IPS DF 6.9 (cell line): ENCODE measurements around the gene CDK17.

Source experiments
- DNase-seq: peaks from one replicate; pipeline ENCODE4 v3.0.0-alpha.2; 2013; ENCODE audit warnings: low read depth, low spot score
- H3K27ac ChIP-seq: one replicate; pipeline ENCODE4 v1.5.1; 2013; ENCODE audit warnings: low read length, control low read depth
- H3K27me3 ChIP-seq: 2 replicates; pipeline ENCODE4 v1.6.1; 2013; ENCODE audit warnings: mild to moderate bottlenecking, low read length; ENCODE audit not compliant: control insufficient read depth, insufficient read depth
- H3K36me3 ChIP-seq: 2 replicates; pipeline ENCODE4 v1.6.1; 2013; ENCODE audit warnings: low read length; ENCODE audit not compliant: control insufficient read depth, insufficient read depth
- H3K4me1 ChIP-seq: 2 replicates; pipeline ENCODE4 v1.6.1; 2013; ENCODE audit warnings: low read length; ENCODE audit not compliant: control insufficient read depth, insufficient read depth
- H3K4me3 ChIP-seq: 2 replicates; pipeline ENCODE4 v1.5.1; 2013; ENCODE audit warnings: mild to moderate bottlenecking, low read length
- H3K9me3 ChIP-seq: 2 replicates; pipeline ENCODE4 v1.6.1; 2013; ENCODE audit warnings: low read length, inconsistent platforms; ENCODE audit not compliant: control insufficient read depth, insufficient read depth
- WGBS: extraction: QIAGEN DNeasy Blood & Tissue Kit; methylation state at CpG from one replicate; pipeline ENCODE4 v1.1.7; 2013; ENCODE audit warnings: mixed read lengths, missing lambda C conversion rate; ENCODE audit not compliant: insufficient read length, insufficient coverage; 5-methylcytosine and 5-hydroxymethylcytosine counted together

CDK17 gene

GRCh38 chr12:96234591-96235483 is 165.4 kb downstream of the CDK17 start:
- Histone ChIP-seq H3K4me3 (no peak overlapping the region), H3K4me1 (no peaks in the 10 kb centered on the region), H3K36me3 (no peaks in the 10 kb centered on the region), H3K27me3 (no peaks in the 10 kb centered on the region), H3K27ac (no peak overlapping the region), H3K9me3 (no peaks in the 10 kb centered on the region)
- no peak for DNase-seq
- no CpG with 5 or more reads among the region's 22 CpGs for WGBS

GRCh38 chr12:96233939-96234461 is 166.2 kb downstream of the CDK17 start:
- no peaks in the 10 kb centered on the region for H3K4me1 ChIP-seq
- no CpG with 5 or more reads among the region's 15 CpGs for WGBS
- H3K27me3 ChIP-seq = no peaks in the 10 kb centered on the region
- no peak overlapping the region for H3K27ac ChIP-seq
- H3K9me3 ChIP-seq = no peaks in the 10 kb centered on the region
- DNase-seq = no peak
- no peak overlapping the region for H3K4me3 ChIP-seq
- no peaks in the 10 kb centered on the region for H3K36me3 ChIP-seq

- Histone ChIP-seq H3K27ac (no peak overlapping the region), H3K36me3 (no peaks in the 10 kb centered on the region), H3K9me3 (no peaks in the 10 kb centered on the region), H3K4me1 (0 out of 2 replicates have a peak, but pooled peaks cover 1% of the 10 kb centered on the region), H3K27me3 (no peaks in the 10 kb centered on the region), H3K4me3 (no peak overlapping the region)
- no peak for DNase-seq
- no CpG with 5 or more reads among the region's 7 CpGs for WGBS
Measured at GRCh38 chr12:96233168-96233567, 167.1 kb downstream of the CDK17 start.

- H3K4me3 ChIP-seq = no peak overlapping the region
- DNase-seq = no peak
- H3K9me3 ChIP-seq = no peaks in the 10 kb centered on the region
- WGBS = no CpG with 5 or more reads among the region's 13 CpGs
- H3K4me1 ChIP-seq = peaks cover 2% of the 10 kb centered on the region; the same call in 1 of the 2 replicates
- H3K36me3 ChIP-seq = peaks cover 2% of the 10 kb centered on the region
- no peaks in the 10 kb centered on the region for H3K27me3 ChIP-seq
- no peak overlapping the region for H3K27ac ChIP-seq
Measured at GRCh38 chr12:96230646-96231045, 169.6 kb downstream of the CDK17 start.

GRCh38 chr12:96228566-96229248 is 171.5 kb downstream of the CDK17 start:
- no peak for DNase-seq
- no peak overlapping the region for H3K27ac ChIP-seq
- WGBS = no CpG with 5 or more reads among the region's 12 CpGs
- H3K4me1 ChIP-seq = peaks cover 2% of the 10 kb centered on the region; the same call in 1 of the 2 replicates
- H3K4me3 ChIP-seq = no peak overlapping the region
- H3K9me3 ChIP-seq = no peaks in the 10 kb centered on the region
- H3K27me3 ChIP-seq = no peaks in the 10 kb centered on the region
- peaks cover 2% of the 10 kb centered on the region for H3K36me3 ChIP-seq
